GM12891 (cell line): ENCODE results near the gene E2F3.

Source experiments
- POLR2A ChIP-seq: IDR thresholded peaks from 2 replicates; pipeline ENCODE4 v1.6.1; 2011; ENCODE audit warnings: low read depth, low read length, control low read depth
- POU2F2 ChIP-seq: IDR thresholded peaks from 2 replicates; pipeline ENCODE4 v1.6.1; 2011; ENCODE audit warnings: low read depth, mild to moderate bottlenecking, control low read depth, low read length, moderate library complexity

DNA sequence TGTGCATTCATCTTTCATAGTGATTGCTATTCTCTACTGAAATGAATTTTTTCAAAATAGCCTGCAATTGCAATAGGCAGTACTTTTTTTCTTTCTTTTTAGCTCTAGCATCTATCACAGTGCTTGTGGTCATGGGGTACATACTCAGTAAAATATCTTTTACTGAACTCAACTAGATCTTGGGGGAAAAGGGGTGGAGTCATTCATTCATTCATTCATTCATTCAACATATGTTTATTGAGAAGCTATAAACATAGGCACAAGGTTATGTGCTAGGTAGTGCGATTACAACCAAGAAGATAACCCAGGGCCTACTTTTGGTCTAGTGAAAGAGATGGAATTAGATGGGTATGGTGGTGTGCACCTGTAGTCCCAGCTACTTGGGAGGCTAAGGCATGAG is 131.2 kb downstream of the E2F3 start:
- TF ChIP-seq POU2F2 (no peak), POLR2A (no peak)
